SK-N-SH (cell line): ENCODE measurements around the gene VPS13C. TPM values are rescaled to one million over a fixed set of nuclear protein-coding genes. Genes with fewer than 3 reads are reported as not detected.

ENCODE experiments used
- CTCF ChIA-PET: fragments of 300-600, 350-600 bp; formaldehyde crosslinking; extraction: SDS; loops from one replicate; lab custom pipeline; 2021; lab: Yijun Ruan, JAX
- POLR2A ChIA-PET: fragments of 350-600 bp; sonication (Branson Sonifier 250); formaldehyde crosslinking; extraction: SDS; loops from one replicate; lab custom pipeline; 2020; ENCODE audit warnings: antibody characterized with exemption, inconsistent platforms; lab: Yijun Ruan, JAX
- DNase-seq: peaks from one replicate; pipeline ENCODE4 v3.0.0; 2012
- H2AFZ ChIP-seq: fragments of 200-600 bp; sonication (generic); 2 replicates; pipeline ENCODE4 v1.8.1; 2016; ENCODE audit warnings: antibody characterized with exemption, mild to moderate bottlenecking, low read depth
- H3F3A ChIP-seq: fragments of 200-600 bp; sonication (generic); replicated peaks from 2 replicates; pipeline ENCODE3; 2016; ENCODE audit warnings: antibody characterized with exemption, mild to moderate bottlenecking; ENCODE audit not compliant: insufficient read depth
- H3K27ac ChIP-seq, 2 experiments: fragments of 200-500 bp in 1 of 2; fragments of 200-600 bp in 1 of 2; sonication (Bioruptor generic) in 1 of 2; sonication (generic), shearing (Covaris generic) in 1 of 2; 2 replicates each; pipeline versions ENCODE4 v1.5.1 to v1.6.1; 2014 to 2016; ENCODE audit warnings: low read depth in 2 of 2, inconsistent platforms in 1 of 2, low read length in 1 of 2, mild to moderate bottlenecking in 1 of 2, mixed read lengths in 1 of 2
- H3K27me3 ChIP-seq: fragments of 200-600 bp; sonication (generic), shearing (Covaris generic); 2 replicates; pipeline ENCODE4 v1.6.1; 2016; ENCODE audit warnings: mixed run types; ENCODE audit not compliant: insufficient read depth
- H3K36me3 ChIP-seq, 2 experiments: fragments of 200-500 bp in 1 of 2; fragments of 200-600 bp in 1 of 2; sonication (Bioruptor generic) in 1 of 2; sonication (generic) in 1 of 2; replicated peaks in 1 of 2; 2 replicates each; pipeline versions ENCODE3 to v1.5.1; 2014 to 2016; ENCODE audit warnings: low read length in 1 of 2, mild to moderate bottlenecking in 1 of 2; ENCODE audit not compliant: insufficient read depth in 2 of 2, control insufficient read depth in 1 of 2
- H3K4me1 ChIP-seq, 2 experiments: fragments of 200-500 bp in 1 of 2; fragments of 200-600 bp in 1 of 2; sonication (Bioruptor generic) in 1 of 2; sonication (generic), shearing (Covaris generic) in 1 of 2; 2 replicates each; pipeline versions ENCODE4 v1.5.1 to v1.6.1; 2014 to 2016; ENCODE audit warnings: low read depth in 1 of 2, low read length in 1 of 2, mixed run types in 1 of 2; ENCODE audit not compliant: insufficient read depth in 2 of 2, control insufficient read depth in 1 of 2
- H3K4me2 ChIP-seq: fragments of 200-600 bp; sonication (generic), shearing (Covaris generic); 2 replicates; pipeline ENCODE4 v1.6.1; 2017; ENCODE audit warnings: mixed run types
- H3K4me3 ChIP-seq, 2 experiments: fragments of 200-500 bp in 1 of 2; fragments of 200-600 bp in 1 of 2; sonication (Bioruptor generic) in 1 of 2; sonication (generic), shearing (Covaris generic) in 1 of 2; 2 replicates each; pipeline versions ENCODE4 v1.5.1 to v1.8.1; 2014 to 2016; ENCODE audit warnings: low read depth in 2 of 2, inconsistent platforms in 1 of 2, low read length in 1 of 2, mild to moderate bottlenecking in 1 of 2, mixed read lengths in 1 of 2, moderate library complexity in 1 of 2
- H3K79me2 ChIP-seq: fragments of 200-600 bp; sonication (generic); 2 replicates; pipeline ENCODE4 v1.8.1; 2017; ENCODE audit warnings: mild to moderate bottlenecking; ENCODE audit not compliant: insufficient read depth
- H3K9ac ChIP-seq: fragments of 200-600 bp; sonication (generic); 2 replicates; pipeline ENCODE4 v1.6.1; 2017; ENCODE audit warnings: mixed run types
- H3K9me2 ChIP-seq: fragments of 200-600 bp; sonication (generic); 2 replicates; pipeline ENCODE4 v1.6.1; 2017; ENCODE audit warnings: mixed run types
- H3K9me3 ChIP-seq: fragments of 200-600 bp; sonication (generic); 2 replicates; pipeline ENCODE4 v1.6.1; 2017; ENCODE audit warnings: mixed run types, mild to moderate bottlenecking, moderate library complexity
- H4K20me1 ChIP-seq: fragments of 200-600 bp; sonication (generic); 2 replicates; pipeline ENCODE4 v1.6.1; 2017; ENCODE audit warnings: mild to moderate bottlenecking, mixed run types; ENCODE audit not compliant: insufficient read depth
- CTCF ChIP-seq: fragments of 200-600 bp; sonication (generic); IDR thresholded peaks from 2 replicates; pipeline ENCODE4 v1.6.1; 2017; ENCODE audit warnings: antibody characterized with exemption, mild to moderate bottlenecking, moderate library complexity
- ELF1 ChIP-seq: IDR thresholded peaks from 2 replicates; pipeline ENCODE4 v1.4.0; 2012
- EP300 ChIP-seq, 2 experiments: IDR thresholded peaks; 2 replicates each; pipeline versions ENCODE4 v1.4.0 to v1.6.1; 2012; ENCODE audit warnings: borderline replicate concordance in 1 of 2, low read depth in 1 of 2, low read length in 1 of 2
- EZH2phosphoT487 ChIP-seq: fragments of 200-600 bp; sonication (generic); IDR thresholded peaks from 2 replicates; pipeline ENCODE4 v1.6.1; 2017; ENCODE audit warnings: low read depth, mixed run types, mild to moderate bottlenecking, antibody characterized with exemption, moderate library complexity, borderline replicate concordance
- FOXJ3 ChIP-seq: sonication (generic); formaldehyde crosslinking; IDR thresholded peaks from 2 replicates; pipeline ENCODE4 v1.5.1; 2020; ENCODE audit warnings: mild to moderate bottlenecking, missing genetic modification reagents
- FOXM1 ChIP-seq: IDR thresholded peaks from 2 replicates; pipeline ENCODE4 v1.4.0; 2012; ENCODE audit warnings: low read depth, mild to moderate bottlenecking
- GABPA ChIP-seq: IDR thresholded peaks from 2 replicates; pipeline ENCODE4 v1.4.0; 2012; ENCODE audit warnings: low read depth, mild to moderate bottlenecking
- MXI1 ChIP-seq: IDR thresholded peaks from 2 replicates; pipeline ENCODE4 v1.6.1; 2012; ENCODE audit warnings: mild to moderate bottlenecking, low read depth, low read length, improper control_type of control experiment
- NRF1 ChIP-seq: IDR thresholded peaks from 2 replicates; pipeline ENCODE4 v1.6.1; 2012; ENCODE audit warnings: low read depth, mild to moderate bottlenecking, low read length
- PBX3 ChIP-seq: IDR thresholded peaks from 2 replicates; pipeline ENCODE4; 2012
- RAD21 ChIP-seq: IDR thresholded peaks from 2 replicates; pipeline ENCODE4 v1.6.1; 2012; ENCODE audit warnings: mild to moderate bottlenecking, low read length
- RCOR1 ChIP-seq: fragments of 150-350 bp; IDR thresholded peaks from 2 replicates; pipeline ENCODE4 v1.6.1; 2017; ENCODE audit warnings: antibody characterized with exemption, low read length
- REST ChIP-seq: IDR thresholded peaks from 2 replicates; pipeline ENCODE4 v1.6.1; 2012; ENCODE audit warnings: mild to moderate bottlenecking, low read depth, low read length, moderate library complexity
- RFX5 ChIP-seq: IDR thresholded peaks from 2 replicates; pipeline ENCODE4 v1.6.1; 2012; ENCODE audit warnings: mild to moderate bottlenecking, improper control_type of control experiment, low read length
- SIN3A ChIP-seq: IDR thresholded peaks from 2 replicates; pipeline ENCODE4 v1.6.1; 2012; ENCODE audit warnings: low read depth, mild to moderate bottlenecking, low read length, moderate library complexity, borderline replicate concordance
- SMC3 ChIP-seq: IDR thresholded peaks from 2 replicates; pipeline ENCODE4 v1.6.1; 2012; ENCODE audit warnings: low read depth, low read length, improper control_type of control experiment
- TAF1 ChIP-seq: IDR thresholded peaks from 2 replicates; pipeline ENCODE4 v1.6.1; 2012; ENCODE audit warnings: low read depth, mild to moderate bottlenecking, low read length, moderate library complexity, borderline replicate concordance
- TEAD4 ChIP-seq: IDR thresholded peaks from 2 replicates; pipeline ENCODE4 v1.4.0; 2012; ENCODE audit warnings: mild to moderate bottlenecking, borderline replicate concordance; ENCODE audit not compliant: insufficient read depth
- USF1 ChIP-seq: IDR thresholded peaks from 2 replicates; pipeline ENCODE4 v1.4.0; 2012; ENCODE audit warnings: low read depth, borderline replicate concordance
- WGBS: methylation state at CpG from one replicate; pipeline ENCODE4 v1.1.6; 2017; ENCODE audit warnings: low lambda C conversion rate; 5-methylcytosine and 5-hydroxymethylcytosine counted together
- polyA plus RNA-seq, 3 experiments: library from polyadenylated mRNA; depleted of rRNA; stranded (reverse); fragments of >200 nt; gene quantifications; 2 replicates each; pipeline ENCODE4 v1.2.3, GENCODE V29; 2012

The VPS13C gene
- polyA plus RNA-seq, 1 of the 3 experiments (the other 2 are of a cell fraction), result 5.7 TPM

GRCh38 chr15:61819386-61819785 lies 240.9 kb downstream of the VPS13C start:
- Histone ChIP-seq H3K9ac (no peak overlapping the region), H3K4me2 (no peak overlapping the region), H3K27me3 (no peaks in the 10 kb centered on the region; the same call in 1 of the 2 replicates), H3K9me2 (no peaks in the 10 kb centered on the region), H3K36me3 (no peaks in the 10 kb centered on the region), H3K9me3 (no peaks in the 10 kb centered on the region), H3F3A (no peaks in the 10 kb centered on the region), H3K4me1 (no peaks in the 10 kb centered on the region), H4K20me1 (no peaks in the 10 kb centered on the region), H3K4me3 (no peak overlapping the region), H2AFZ (no peak overlapping the region), H3K79me2 (no peaks in the 10 kb centered on the region), H3K27ac (no peak overlapping the region)
- 49% methylated on average over 9 of the region's 9 CpGs for WGBS
- CTCF ChIA-PET, result interaction anchor here (1.4 to 2.4 kb wide), 2 partner anchors 14 to 16 kb away, joined by 8 read pairs; no protein-coding TSS in a partner anchor
- POLR2A ChIA-PET, result no interaction called here
- no peak for DNase-seq
- TF ChIP-seq TEAD4 (no peak), ELF1 (no peak), MXI1 (no peak), SIN3A (no peak), RCOR1 (no peak), EP300 (IDR thresholded peaks at IDR 0.05; ENCODE audit: borderline replicate concordance in 1 of 2, low read depth in 1 of 2, low read length in 1 of 2) (no peak), NRF1 (no peak), PBX3 (no peak), CTCF (no peak), EZH2phosphoT487 (no peak), SMC3 (no peak), RFX5 (no peak), GABPA (no peak), REST (no peak), FOXM1 (no peak), TAF1 (no peak), FOXJ3 (CRISPR knock-in tag) (no peak), USF1 (no peak), RAD21 (no peak)
